Mesodermal cell (in vitro differentiated cells): ENCODE measurements around the gene POU6F2.

Source experiments
- H3K27ac ChIP-seq: 2 replicates; pipeline ENCODE4 v1.7.0; 2013; ENCODE audit warnings: mild to moderate bottlenecking, low read depth, low read length, moderate library complexity; ENCODE audit not compliant: severe bottlenecking
- H3K36me3 ChIP-seq: 2 replicates; pipeline ENCODE4 v1.7.1; 2013; ENCODE audit warnings: mild to moderate bottlenecking, low read length, moderate library complexity; ENCODE audit not compliant: control insufficient read depth, insufficient read depth
- H3K4me1 ChIP-seq: one replicate; pipeline ENCODE4 v1.7.1; 2013; ENCODE audit warnings: mild to moderate bottlenecking, low read length; ENCODE audit not compliant: insufficient read depth, control insufficient read depth, poor library complexity, severe bottlenecking
- H3K4me3 ChIP-seq: 2 replicates; pipeline ENCODE4 v1.7.0; 2013; ENCODE audit warnings: low read length, control low read depth, mild to moderate bottlenecking; ENCODE audit not compliant: insufficient read depth, poor library complexity, severe bottlenecking; ENCODE audit errors: extremely low read depth
- H3K9me3 ChIP-seq: 2 replicates; pipeline ENCODE4 v1.7.1; 2013; ENCODE audit warnings: mild to moderate bottlenecking, low read length, moderate library complexity; ENCODE audit not compliant: control insufficient read depth
- WGBS, 2 experiments: methylation state at CpG; one replicate each; pipeline ENCODE4 v1.1.5; 2013; ENCODE audit warnings: missing lambda C conversion rate in 2 of 2; ENCODE audit not compliant: insufficient coverage in 2 of 2; 5-methylcytosine and 5-hydroxymethylcytosine counted together

The POU6F2 gene

DNA sequence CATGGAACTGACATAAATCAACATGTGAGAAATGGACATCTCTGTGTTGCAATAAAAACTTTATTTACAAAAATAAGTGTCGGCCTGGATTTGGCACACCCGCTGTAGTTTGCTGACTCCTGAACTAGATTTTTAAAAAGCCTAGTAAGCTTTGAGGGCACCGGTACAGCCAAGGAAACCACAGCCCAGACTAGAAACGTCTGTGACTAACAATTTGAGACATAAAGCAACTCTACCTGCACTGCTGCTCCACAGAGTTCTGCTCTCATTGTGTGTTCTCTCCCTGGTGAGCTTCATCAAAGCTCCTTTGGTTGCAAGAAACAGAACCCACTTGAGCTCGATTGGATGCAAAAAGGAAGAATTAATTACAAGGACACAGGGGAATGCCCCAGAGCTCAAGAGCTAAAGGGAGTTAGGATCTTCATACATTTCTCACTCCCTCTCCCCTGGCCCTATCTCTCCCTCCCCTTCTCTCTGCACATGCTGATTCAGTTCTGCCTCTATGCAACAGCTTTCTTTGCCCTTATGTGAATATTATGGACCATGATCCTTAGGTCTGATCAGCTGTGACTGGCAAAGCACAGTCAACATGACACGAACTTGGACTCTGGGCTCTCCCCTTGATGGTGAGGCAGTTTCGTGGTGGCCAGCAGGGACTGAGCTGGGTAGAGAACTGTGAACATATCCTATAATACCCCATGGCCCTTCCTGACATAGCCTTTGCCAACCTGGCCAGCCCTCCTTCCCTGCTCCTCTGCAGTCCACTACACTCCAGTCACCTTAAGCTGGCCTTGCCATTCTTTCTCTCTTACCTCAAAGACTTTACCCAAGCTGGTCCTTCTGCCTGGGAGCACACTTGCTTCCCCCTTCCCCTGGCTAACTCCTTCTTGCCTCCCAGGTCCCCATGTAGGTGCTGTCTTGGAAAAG is 511.0 kb downstream of the POU6F2 start:
- H3K4me1 ChIP-seq, result no peaks in the 10 kb centered on the region
- H3K27ac ChIP-seq, result no peak overlapping the region
- no peaks in the 10 kb centered on the region for H3K9me3 ChIP-seq
- no peaks in the 10 kb centered on the region for H3K36me3 ChIP-seq
- no peak overlapping the region for H3K4me3 ChIP-seq
- 86 to 90% methylated on average over 6 to 7 of the region's 7 CpGs for WGBS, 2 experiments

GRCh38 chr7:39490296-39490695 is 512.6 kb downstream of the POU6F2 start:
- Histone ChIP-seq H3K36me3 (no peaks in the 10 kb centered on the region), H3K9me3 (no peaks in the 10 kb centered on the region), H3K4me3 (no peak overlapping the region), H3K4me1 (no peaks in the 10 kb centered on the region), H3K27ac (no peak overlapping the region)
- WGBS, 2 experiments, result 83% methylated on average over 1 of the region's 2 CpGs

- WGBS, 2 experiments, result no CpG with 5 or more reads among the region's 1 CpG
- Histone ChIP-seq H3K4me1 (no peaks in the 10 kb centered on the region), H3K9me3 (no peaks in the 10 kb centered on the region), H3K36me3 (no peaks in the 10 kb centered on the region), H3K4me3 (no peak overlapping the region), H3K27ac (no peak overlapping the region)
Observed at GRCh38 chr7:39493934-39494333, 516.2 kb downstream of the POU6F2 start.

DNA sequence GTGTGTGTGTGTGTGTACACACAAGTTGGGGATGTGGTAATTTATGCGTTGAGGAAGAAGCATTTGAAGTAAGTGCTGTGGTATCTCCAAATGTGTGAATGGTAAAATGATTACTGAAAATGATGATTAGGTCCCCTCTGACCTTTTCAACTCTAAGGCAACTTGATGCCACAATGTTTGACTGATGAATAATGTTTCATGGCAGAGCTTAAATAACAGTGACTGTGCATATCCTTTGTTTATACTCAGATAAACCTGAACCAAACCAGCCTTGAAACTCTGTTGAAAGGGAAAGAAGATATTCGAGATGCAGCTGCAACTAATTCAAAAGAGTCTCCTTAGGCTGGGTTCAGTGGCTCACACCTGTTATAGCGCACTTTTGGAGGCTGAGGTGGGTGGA is 523.6 kb downstream of the POU6F2 start:
- 87 to 95% methylated on average over 2 to 3 of the region's 3 CpGs for WGBS, 2 experiments
- Histone ChIP-seq H3K9me3 (no peaks in the 10 kb centered on the region), H3K4me1 (no peaks in the 10 kb centered on the region)

GRCh38 chr7:39504963-39505362 is 527.3 kb downstream of the POU6F2 start:
- no peaks in the 10 kb centered on the region for H3K36me3 ChIP-seq
- no peak overlapping the region for H3K4me3 ChIP-seq
- no peak overlapping the region for H3K27ac ChIP-seq
- 80 to 92% methylated on average over 3 of the region's 3 CpGs for WGBS, 2 experiments
- no peaks in the 10 kb centered on the region for H3K4me1 ChIP-seq
- no peaks in the 10 kb centered on the region for H3K9me3 ChIP-seq

More for the DNA sequence above, 523.6 kb downstream of the POU6F2 start:
- Histone ChIP-seq H3K4me3 (no peak overlapping the region), H3K36me3 (no peaks in the 10 kb centered on the region), H3K27ac (no peak overlapping the region)

DNA sequence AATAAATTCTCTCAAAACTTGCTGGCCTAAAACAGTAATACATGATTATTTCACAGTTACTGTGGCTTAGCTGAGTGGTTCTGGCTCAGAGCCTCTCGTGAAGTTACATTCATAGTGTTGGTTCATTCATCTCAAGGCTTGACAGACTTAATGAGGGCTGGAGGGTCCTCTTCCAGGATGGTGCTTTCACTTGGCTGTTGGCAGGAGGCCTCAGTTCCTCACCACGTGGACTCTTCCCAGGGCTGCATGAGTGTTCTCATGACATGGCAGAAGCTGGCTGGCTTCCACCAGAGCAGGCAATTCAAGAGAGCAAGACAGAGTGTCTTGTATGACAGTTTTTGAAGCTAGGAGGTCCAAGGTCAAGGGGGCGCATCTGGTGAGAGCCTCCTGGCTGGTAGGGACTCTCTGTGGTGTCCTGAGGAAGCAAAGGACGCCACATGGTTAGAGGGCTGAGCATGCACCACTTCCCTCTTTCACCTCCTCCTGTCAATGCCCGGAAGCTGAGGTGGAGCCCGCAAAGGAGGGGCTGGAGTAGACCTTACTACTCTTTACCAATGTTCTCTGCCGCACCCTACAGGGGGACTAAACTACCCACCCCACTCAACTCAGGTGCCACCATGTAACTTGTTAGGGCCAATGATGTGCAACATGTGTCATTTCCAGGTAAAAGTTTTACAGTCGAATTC is 530.3 kb downstream of the POU6F2 start:
- no peak overlapping the region for H3K27ac ChIP-seq
- peaks cover 8% of the 10 kb centered on the region for H3K4me1 ChIP-seq
- no peaks in the 10 kb centered on the region for H3K9me3 ChIP-seq
- no peak overlapping the region for H3K4me3 ChIP-seq
- no peaks in the 10 kb centered on the region for H3K36me3 ChIP-seq
- WGBS, 2 experiments, result 85 to 96% methylated on average over 6 to 7 of the region's 8 CpGs

- no peaks in the 10 kb centered on the region for H3K9me3 ChIP-seq
- 91 to 93% methylated on average over 3 to 4 of the region's 4 CpGs for WGBS, 2 experiments
- no peak overlapping the region for H3K4me3 ChIP-seq
- H3K27ac ChIP-seq, result no peak overlapping the region
- peaks cover 8% of the 10 kb centered on the region for H3K4me1 ChIP-seq
- no peaks in the 10 kb centered on the region for H3K36me3 ChIP-seq
Observed at GRCh38 chr7:39509436-39509835, 531.7 kb downstream of the POU6F2 start.

DNA sequence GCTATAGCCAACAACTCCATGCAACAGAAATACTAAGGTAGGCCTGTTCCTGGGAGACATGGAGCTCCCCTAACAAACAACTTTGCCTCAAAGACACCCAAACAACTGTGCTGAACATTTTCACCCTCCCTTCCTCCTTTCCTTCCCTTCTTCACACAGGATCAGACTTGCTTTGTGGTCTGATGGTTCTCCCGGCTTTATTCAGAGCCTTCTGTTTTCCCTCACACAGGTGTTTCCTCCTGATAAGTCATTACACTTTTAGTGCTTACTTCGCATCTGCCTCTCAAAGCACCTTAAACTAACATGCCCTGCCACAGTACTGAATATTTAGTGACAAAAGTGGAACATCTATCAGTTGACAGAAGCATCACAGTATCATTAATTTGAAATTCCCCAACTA is 532.2 kb downstream of the POU6F2 start:
- peaks cover 8% of the 10 kb centered on the region for H3K4me1 ChIP-seq
- no peak overlapping the region for H3K27ac ChIP-seq
- 79 to 100% methylated on average over 1 of the region's 2 CpGs for WGBS, 2 experiments
- H3K36me3 ChIP-seq, result no peaks in the 10 kb centered on the region
- H3K9me3 ChIP-seq, result no peaks in the 10 kb centered on the region
- no peak overlapping the region for H3K4me3 ChIP-seq

DNA sequence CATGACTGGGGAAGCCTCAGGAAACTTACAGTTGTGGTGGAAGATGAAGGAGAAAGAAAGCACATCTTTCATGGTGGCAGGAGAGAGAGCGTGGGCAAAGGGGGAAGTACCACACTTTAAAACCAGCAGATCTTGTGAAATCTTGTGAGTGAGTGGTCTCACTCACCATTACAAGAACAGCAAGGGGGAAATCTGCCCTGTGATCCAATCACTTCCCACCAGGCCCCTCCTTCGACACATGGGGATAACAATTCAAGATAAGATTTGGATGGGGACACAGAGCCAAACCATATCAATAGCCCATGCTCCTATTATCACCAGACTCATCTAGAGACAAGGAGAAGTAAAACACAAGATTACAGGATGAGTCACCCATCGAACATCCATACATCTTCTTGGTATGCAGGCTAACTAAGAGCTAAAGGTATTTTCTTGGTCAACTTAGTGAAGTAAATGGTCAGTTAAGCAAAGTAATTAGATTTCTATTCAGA is 533.2 kb downstream of the POU6F2 start:
- no CpG with 5 or more reads among the region's 3 CpGs for WGBS, 2 experiments
- Histone ChIP-seq H3K4me3 (no peak overlapping the region), H3K27ac (no peak overlapping the region), H3K9me3 (no peaks in the 10 kb centered on the region), H3K36me3 (no peaks in the 10 kb centered on the region), H3K4me1 (peaks cover 8% of the 10 kb centered on the region)

GRCh38 chr7:39515534-39516228 is 538.0 kb downstream of the POU6F2 start:
- no peaks in the 10 kb centered on the region for H3K9me3 ChIP-seq
- no peaks in the 10 kb centered on the region for H3K36me3 ChIP-seq
- H3K4me1 ChIP-seq, result peaks cover 7% of the 10 kb centered on the region
- H3K4me3 ChIP-seq, result no peak overlapping the region
- 90 to 92% methylated on average over 5 to 6 of the region's 8 CpGs for WGBS, 2 experiments
- no peak overlapping the region for H3K27ac ChIP-seq
